MM.1S (cell line): Measurements from ENCODE around the gene SYNGR1.

Experiments used
- EZH2 ChIP-seq: fragments of 300-600 bp; sonication (generic); optimal IDR thresholded peaks from 2 replicates; pipeline ENCODE3; 2017; ENCODE audit warnings: low read depth, mild to moderate bottlenecking, antibody characterized with exemption, low read length, mixed read lengths
- TF ChIP-seq, protein P1 (sequence below): fragments of 300-600 bp; sonication (generic); IDR thresholded peaks from 2 replicates; pipeline ENCODE4 v1.5.1; 2016; ENCODE audit warnings: antibody characterized with exemption, low read length, mixed read lengths

DNA sequence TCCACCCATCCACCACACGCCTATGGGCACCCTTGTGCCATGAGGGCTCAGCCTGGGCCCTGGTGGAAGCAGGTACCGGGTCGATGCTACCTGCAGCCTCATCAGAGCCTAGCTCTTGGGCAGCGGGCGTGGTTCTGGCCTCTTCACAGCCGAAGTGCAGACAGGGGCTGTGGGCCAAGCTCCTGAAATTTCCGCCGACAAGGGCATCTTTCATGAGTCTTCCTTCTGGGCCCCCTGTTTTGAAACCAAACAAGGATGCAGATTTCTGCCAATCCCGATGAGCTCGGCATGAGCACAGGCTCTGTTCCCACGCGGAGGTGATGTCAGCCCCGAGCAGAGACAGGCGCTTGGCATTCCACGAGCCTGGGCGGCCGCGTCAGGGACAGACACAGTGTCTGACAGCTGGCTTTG lies 84.5 kb downstream of the SYNGR1 start:
- TF ChIP-seq, protein P1, sequence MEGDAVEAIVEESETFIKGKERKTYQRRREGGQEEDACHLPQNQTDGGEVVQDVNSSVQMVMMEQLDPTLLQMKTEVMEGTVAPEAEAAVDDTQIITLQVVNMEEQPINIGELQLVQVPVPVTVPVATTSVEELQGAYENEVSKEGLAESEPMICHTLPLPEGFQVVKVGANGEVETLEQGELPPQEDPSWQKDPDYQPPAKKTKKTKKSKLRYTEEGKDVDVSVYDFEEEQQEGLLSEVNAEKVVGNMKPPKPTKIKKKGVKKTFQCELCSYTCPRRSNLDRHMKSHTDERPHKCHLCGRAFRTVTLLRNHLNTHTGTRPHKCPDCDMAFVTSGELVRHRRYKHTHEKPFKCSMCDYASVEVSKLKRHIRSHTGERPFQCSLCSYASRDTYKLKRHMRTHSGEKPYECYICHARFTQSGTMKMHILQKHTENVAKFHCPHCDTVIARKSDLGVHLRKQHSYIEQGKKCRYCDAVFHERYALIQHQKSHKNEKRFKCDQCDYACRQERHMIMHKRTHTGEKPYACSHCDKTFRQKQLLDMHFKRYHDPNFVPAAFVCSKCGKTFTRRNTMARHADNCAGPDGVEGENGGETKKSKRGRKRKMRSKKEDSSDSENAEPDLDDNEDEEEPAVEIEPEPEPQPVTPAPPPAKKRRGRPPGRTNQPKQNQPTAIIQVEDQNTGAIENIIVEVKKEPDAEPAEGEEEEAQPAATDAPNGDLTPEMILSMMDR: no peak
- TF ChIP-seq EZH2: no peak
